Measurements from ENCODE around the gene OBSCN. TPM values are rescaled to one million over a fixed set of nuclear protein-coding genes. Genes with fewer than 3 reads are reported as not detected.

OBSCN gene
- total RNA-seq, 2 experiments from 2014 or later = 29.5 to 45.2 TPM

DNA sequence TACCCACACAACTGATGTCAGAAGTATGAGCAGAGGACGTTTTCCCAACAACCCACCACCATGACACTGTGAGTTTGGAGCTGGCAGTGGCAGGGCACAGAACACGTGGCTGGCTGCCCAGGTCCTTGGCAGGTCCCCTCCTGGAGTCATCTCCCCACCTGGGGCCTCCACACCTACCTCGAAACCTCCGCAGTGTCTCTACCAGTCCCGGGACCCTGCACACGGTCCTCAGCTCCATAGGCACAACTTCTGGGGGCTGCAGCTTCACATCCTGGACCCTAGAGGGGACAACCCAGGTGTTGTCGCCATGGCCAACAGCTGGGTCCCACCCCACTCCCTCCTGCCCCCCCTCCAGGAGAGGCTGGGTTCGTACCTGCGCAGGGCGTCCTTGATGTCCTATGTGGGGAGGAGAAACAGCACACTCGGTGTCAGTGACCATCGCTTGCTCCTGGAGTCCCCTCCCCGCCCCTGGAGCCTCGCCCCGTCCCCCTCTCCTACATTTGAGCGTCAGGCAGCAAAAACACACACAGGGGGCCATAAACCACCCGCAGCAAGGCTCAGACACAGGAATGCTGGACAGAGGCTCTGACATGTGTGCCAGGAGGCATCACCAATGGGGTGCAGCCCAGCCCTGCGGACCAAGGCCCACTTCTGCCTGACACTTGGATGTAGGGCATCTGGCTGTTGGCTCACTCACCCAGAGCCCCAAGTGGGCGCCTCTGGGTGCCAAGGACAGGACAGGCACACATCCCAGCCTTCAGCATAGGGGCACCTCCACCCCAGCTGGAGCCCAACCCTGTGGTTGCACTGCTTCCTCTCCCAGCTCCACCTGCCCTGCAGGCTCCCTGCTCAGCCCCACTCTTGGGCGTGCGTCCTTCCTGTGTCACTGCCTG, 189.2 kb downstream of the OBSCN start:
- Histone ChIP-seq H3K9me2 (ENCODE audit: insufficient read depth, low read length) (no peaks in the 10 kb centered on the region), H2AFZ (ENCODE audit: low read length) (no peak overlapping the region), H3K27ac (ENCODE audit: low read depth, low read length, poor library complexity, severe bottlenecking) (no peak overlapping the region), H4K20me1 (ENCODE audit: insufficient read depth, low read length) (no peaks in the 10 kb centered on the region), H3K4me1 (ENCODE audit: insufficient read depth, low read length, poor library complexity, severe bottlenecking) (no peaks in the 10 kb centered on the region), H3K36me3 (ENCODE audit: insufficient read depth, low read length) (peaks cover 91% of the 10 kb centered on the region), H3K9me3 (ENCODE audit: low read length) (no peaks in the 10 kb centered on the region), H3K4me3 (ENCODE audit: low read depth, low read length, poor library complexity, severe bottlenecking) (no peak overlapping the region), H3K4me2 (ENCODE audit: low read length) (no peak overlapping the region), H3K79me2 (ENCODE audit: insufficient read depth, low read depth, low read length) (no peaks in the 10 kb centered on the region)
- CTCF ChIA-PET (ENCODE audit: unreplicated experiment) = no interaction called here
- BruUV-seq (replicated peaks) = no TSS peak
- intact Hi-C loops (cut with micrococcal nuclease; ENCODE audit: unreplicated experiment) = no loop called here
- TF ChIP-seq, protein P1, sequence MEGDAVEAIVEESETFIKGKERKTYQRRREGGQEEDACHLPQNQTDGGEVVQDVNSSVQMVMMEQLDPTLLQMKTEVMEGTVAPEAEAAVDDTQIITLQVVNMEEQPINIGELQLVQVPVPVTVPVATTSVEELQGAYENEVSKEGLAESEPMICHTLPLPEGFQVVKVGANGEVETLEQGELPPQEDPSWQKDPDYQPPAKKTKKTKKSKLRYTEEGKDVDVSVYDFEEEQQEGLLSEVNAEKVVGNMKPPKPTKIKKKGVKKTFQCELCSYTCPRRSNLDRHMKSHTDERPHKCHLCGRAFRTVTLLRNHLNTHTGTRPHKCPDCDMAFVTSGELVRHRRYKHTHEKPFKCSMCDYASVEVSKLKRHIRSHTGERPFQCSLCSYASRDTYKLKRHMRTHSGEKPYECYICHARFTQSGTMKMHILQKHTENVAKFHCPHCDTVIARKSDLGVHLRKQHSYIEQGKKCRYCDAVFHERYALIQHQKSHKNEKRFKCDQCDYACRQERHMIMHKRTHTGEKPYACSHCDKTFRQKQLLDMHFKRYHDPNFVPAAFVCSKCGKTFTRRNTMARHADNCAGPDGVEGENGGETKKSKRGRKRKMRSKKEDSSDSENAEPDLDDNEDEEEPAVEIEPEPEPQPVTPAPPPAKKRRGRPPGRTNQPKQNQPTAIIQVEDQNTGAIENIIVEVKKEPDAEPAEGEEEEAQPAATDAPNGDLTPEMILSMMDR (conservative IDR thresholded peaks at IDR 0.05; ENCODE audit: low read length) = no peak
- TF ChIP-seq EZH2phosphoT487 (IDR thresholded peaks at IDR 0.05; ENCODE audit: borderline replicate concordance, low read depth, low read length) = no peak
- POLR2A ChIA-PET = no interaction called here
- no peak for DNase-seq (ENCODE audit: low spot score)

DNA sequence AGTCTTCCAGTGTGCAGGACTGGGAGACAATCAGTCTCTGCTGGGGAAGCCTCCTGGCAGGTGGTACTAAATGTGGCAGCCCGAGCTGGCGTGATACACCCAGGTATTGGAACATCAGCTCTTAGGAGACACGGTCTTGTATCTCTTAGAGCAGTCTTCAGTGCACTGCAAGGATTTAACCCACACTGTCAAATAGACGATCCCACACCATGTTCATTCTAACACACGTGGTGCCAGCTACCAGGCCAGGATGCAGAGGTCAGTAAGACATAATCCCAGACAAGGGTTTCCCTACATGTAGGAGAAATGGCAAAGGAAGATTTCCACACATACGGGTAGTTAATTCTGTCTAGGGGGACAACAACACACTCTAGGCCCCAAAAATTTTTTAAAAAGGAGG, 190.1 kb downstream of the OBSCN start:
- Histone ChIP-seq H4K20me1 (ENCODE audit: insufficient read depth, low read length) (no peaks in the 10 kb centered on the region), H3K4me2 (ENCODE audit: low read length) (no peak overlapping the region), H3K79me2 (ENCODE audit: insufficient read depth, low read depth, low read length) (no peaks in the 10 kb centered on the region), H3K27ac (ENCODE audit: low read depth, low read length, poor library complexity, severe bottlenecking) (no peak overlapping the region), H3K36me3 (ENCODE audit: insufficient read depth, low read length) (peaks cover 94% of the 10 kb centered on the region), H3K9me3 (ENCODE audit: low read length) (no peaks in the 10 kb centered on the region), H2AFZ (ENCODE audit: low read length) (no peak overlapping the region), H3K9me2 (ENCODE audit: insufficient read depth, low read length) (no peaks in the 10 kb centered on the region), H3K4me3 (ENCODE audit: low read depth, low read length, poor library complexity, severe bottlenecking) (no peak overlapping the region), H3K4me1 (ENCODE audit: insufficient read depth, low read length, poor library complexity, severe bottlenecking) (no peaks in the 10 kb centered on the region)
- intact Hi-C loops (cut with micrococcal nuclease; ENCODE audit: unreplicated experiment) = no loop called here
- TF ChIP-seq, protein P1 (conservative IDR thresholded peaks at IDR 0.05; ENCODE audit: low read length) = no peak
- no peak for TF ChIP-seq EZH2phosphoT487 (IDR thresholded peaks at IDR 0.05; ENCODE audit: borderline replicate concordance, low read depth, low read length)
- ChIA-PET CTCF (ENCODE audit: unreplicated experiment) (no interaction called here), POLR2A (interaction anchor here (0.6 kb wide), 2 partner anchors 90 to 1154 kb away, joined by 3 to 4 read pairs; no protein-coding TSS in a partner anchor)
- no peak for DNase-seq (ENCODE audit: low spot score)
- BruUV-seq (replicated peaks) = no TSS peak

Measured in OCI-LY7 (cell line).